ENCODE results near the gene SLC30A2.

SLC30A2 gene

DNA sequence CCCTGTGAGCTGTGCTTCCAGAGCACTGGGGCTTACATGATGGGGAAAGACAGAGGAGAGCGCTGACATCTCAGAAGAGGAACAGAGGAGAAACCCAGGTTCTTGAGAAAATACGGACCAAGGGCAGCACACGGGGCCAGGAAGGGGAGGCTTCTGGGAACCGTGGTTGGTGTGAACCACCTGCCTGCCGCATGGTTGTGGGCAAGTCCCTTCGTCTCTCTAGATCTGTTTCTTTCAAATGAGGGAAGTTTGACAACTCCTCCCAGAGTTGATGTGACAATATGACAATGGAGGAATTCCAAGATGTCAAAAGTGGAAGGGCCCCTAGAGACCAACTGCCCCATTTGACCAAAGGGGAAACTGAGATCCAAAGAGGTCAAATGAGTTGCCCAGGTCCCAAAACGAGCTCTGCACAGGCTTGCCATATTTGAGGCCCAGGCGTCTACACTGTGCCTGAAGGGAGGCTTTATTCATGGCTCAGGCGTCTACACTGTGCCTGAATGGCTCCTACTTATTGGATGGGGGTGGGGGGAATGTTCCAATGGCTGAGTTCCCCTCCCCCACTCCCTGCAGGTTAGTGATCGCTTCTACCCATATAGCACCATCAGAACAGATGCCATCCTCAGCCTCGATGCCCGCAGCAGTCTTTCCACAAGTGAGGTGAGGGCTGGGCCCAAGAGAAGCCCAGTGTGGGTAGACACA is 13.1 kb downstream of the SLC30A2 start:
- Mint-ChIP-seq H3K27ac (ENCODE audit: low read depth) (no peak overlapping the region), H3K4me3 (no peak overlapping the region), H3K27me3 (peaks cover 10% of the 10 kb centered on the region), H3K36me3 (ENCODE audit: insufficient read depth) (no peaks in the 10 kb centered on the region), H3K9me3 (no peaks in the 10 kb centered on the region), H3K4me1 (peaks cover 19% of the 10 kb centered on the region)
- no peak for DNase-seq (ENCODE audit: low spot score in 2 of 2)
- no peak for ATAC-seq (replicated peaks; ENCODE audit: extremely low read depth, poor library complexity, severe bottlenecking)

- no peak overlapping the region for H3K27ac Mint-ChIP-seq (ENCODE audit: low read depth)
- no peaks in the 10 kb centered on the region for H3K9me3 Mint-ChIP-seq
- ATAC-seq (replicated peaks; ENCODE audit: extremely low read depth, poor library complexity, severe bottlenecking) (no peak), DNase-seq (ENCODE audit: low spot score in 2 of 2) (no peak)
- peaks cover 19% of the 10 kb centered on the region for H3K4me1 Mint-ChIP-seq
- H3K27me3 Mint-ChIP-seq, result peaks cover 10% of the 10 kb centered on the region
- no peak overlapping the region for H3K4me3 Mint-ChIP-seq
- no peaks in the 10 kb centered on the region for H3K36me3 Mint-ChIP-seq (ENCODE audit: insufficient read depth)
Measured at GRCh38 chr1:26031611-26032220, 14.2 kb downstream of the SLC30A2 start.

DNA sequence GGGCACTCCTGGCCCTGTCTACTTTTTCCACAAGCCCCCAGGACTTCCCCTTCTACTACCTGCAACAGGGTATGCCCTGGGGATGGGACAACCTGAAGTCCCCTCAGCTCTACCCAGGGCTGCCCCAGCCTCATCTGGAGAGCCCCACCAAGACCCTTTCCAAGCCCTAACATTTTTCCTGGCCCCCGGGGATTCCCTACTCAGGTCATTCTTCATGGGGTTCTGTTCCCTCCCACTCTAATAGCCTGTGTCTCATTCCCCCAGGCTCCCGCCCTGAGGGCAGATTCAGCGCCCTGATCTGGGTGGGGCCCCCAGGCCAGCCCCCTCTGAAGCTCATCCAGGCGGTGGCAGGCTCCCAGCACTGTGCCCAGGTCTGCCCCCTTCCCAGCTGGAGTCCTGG is 14.7 kb downstream of the SLC30A2 start:
- H3K27ac Mint-ChIP-seq (ENCODE audit: low read depth), result no peak overlapping the region
- H3K27me3 Mint-ChIP-seq, result peaks cover 10% of the 10 kb centered on the region
- H3K36me3 Mint-ChIP-seq (ENCODE audit: insufficient read depth), result no peaks in the 10 kb centered on the region
- no peak overlapping the region for H3K4me3 Mint-ChIP-seq
- no peaks in the 10 kb centered on the region for H3K9me3 Mint-ChIP-seq
- ATAC-seq (replicated peaks; ENCODE audit: extremely low read depth, poor library complexity, severe bottlenecking), result no peak
- no peak for DNase-seq (ENCODE audit: low spot score in 2 of 2)
- peaks cover 18% of the 10 kb centered on the region for H3K4me1 Mint-ChIP-seq

GRCh38 chr1:26029864-26030481 is 15.9 kb downstream of the SLC30A2 start:
- ATAC-seq (replicated peaks; ENCODE audit: extremely low read depth, poor library complexity, severe bottlenecking) (no peak), DNase-seq (ENCODE audit: low spot score in 2 of 2) (no peak)
- Mint-ChIP-seq H3K9me3 (no peaks in the 10 kb centered on the region), H3K27me3 (peaks cover 10% of the 10 kb centered on the region), H3K4me3 (no peak overlapping the region), H3K4me1 (peaks cover 8% of the 10 kb centered on the region), H3K27ac (ENCODE audit: low read depth) (no peak overlapping the region), H3K36me3 (ENCODE audit: insufficient read depth) (no peaks in the 10 kb centered on the region)

DNA sequence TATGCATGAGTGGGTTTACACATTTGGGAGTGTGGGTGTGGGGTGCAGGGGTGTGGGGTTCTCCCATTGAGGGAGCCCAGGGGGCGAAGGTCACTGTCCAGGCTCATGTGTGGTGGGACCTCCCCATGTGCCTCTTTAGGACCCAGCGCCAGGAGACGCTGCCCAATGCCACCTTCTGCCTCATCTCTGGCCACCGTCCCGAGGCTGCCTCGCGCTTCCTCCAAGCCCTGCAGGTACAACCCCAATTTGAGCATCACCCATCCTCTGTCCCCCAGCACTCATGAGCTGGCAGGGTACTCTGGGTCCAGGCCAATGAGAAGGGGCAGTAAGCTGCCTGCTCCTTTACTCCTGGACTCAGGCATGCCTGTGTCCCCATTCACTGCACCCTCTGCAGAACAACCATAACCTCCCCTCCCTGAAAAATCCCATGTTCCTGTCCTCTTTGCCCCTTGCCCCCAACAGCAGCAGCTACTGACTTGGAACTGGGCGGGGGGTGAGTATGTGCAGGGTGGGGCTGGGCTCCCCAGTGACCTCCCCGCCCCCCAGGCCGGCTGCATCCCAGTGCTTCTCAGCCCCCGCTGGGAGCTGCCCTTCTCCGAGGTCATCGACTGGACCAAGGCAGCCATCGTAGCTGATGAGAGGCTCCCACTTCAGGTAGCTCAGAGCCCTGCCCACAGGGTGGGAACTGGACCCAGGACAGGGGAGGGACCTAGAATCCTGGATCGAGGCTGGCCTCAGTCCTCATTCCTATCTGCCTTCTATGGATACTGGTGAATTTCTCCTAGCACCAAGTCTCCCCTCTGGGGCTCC is 16.7 kb downstream of the SLC30A2 start:
- Mint-ChIP-seq H3K36me3 (ENCODE audit: insufficient read depth) (no peaks in the 10 kb centered on the region), H3K4me1 (peaks cover under 1% of the 10 kb centered on the region), H3K4me3 (no peak overlapping the region), H3K27me3 (peaks cover 10% of the 10 kb centered on the region), H3K9me3 (no peaks in the 10 kb centered on the region), H3K27ac (ENCODE audit: low read depth) (no peak overlapping the region)
- ATAC-seq (replicated peaks; ENCODE audit: extremely low read depth, poor library complexity, severe bottlenecking) (no peak), DNase-seq (ENCODE audit: low spot score in 2 of 2) (no peak)

- ATAC-seq (replicated peaks; ENCODE audit: extremely low read depth, poor library complexity, severe bottlenecking), result no peak
- H3K27me3 Mint-ChIP-seq, result peaks cover 10% of the 10 kb centered on the region
- H3K27ac Mint-ChIP-seq (ENCODE audit: low read depth), result no peak overlapping the region
- no peaks in the 10 kb centered on the region for H3K4me1 Mint-ChIP-seq
- H3K4me3 Mint-ChIP-seq, result no peak overlapping the region
- no peaks in the 10 kb centered on the region for H3K9me3 Mint-ChIP-seq
- no peak for DNase-seq (ENCODE audit: low spot score in 2 of 2)
- no peaks in the 10 kb centered on the region for H3K36me3 Mint-ChIP-seq (ENCODE audit: insufficient read depth)
Measured at GRCh38 chr1:26028490-26028980, 17.4 kb downstream of the SLC30A2 start.

GRCh38 chr1:26027716-26028489 is 18.0 kb downstream of the SLC30A2 start:
- ATAC-seq (replicated peaks; ENCODE audit: extremely low read depth, poor library complexity, severe bottlenecking) (no peak), DNase-seq (ENCODE audit: low spot score in 2 of 2) (no peak)
- Mint-ChIP-seq H3K4me3 (no peak overlapping the region), H3K36me3 (ENCODE audit: insufficient read depth) (no peaks in the 10 kb centered on the region), H3K27me3 (peaks cover 10% of the 10 kb centered on the region), H3K9me3 (no peaks in the 10 kb centered on the region), H3K4me1 (no peaks in the 10 kb centered on the region), H3K27ac (ENCODE audit: low read depth) (peak overlapping the region; percentile 4)

- Mint-ChIP-seq H3K27me3 (peaks cover 8% of the 10 kb centered on the region), H3K9me3 (no peaks in the 10 kb centered on the region), H3K4me3 (no peak overlapping the region), H3K27ac (ENCODE audit: low read depth) (no peak overlapping the region), H3K4me1 (no peaks in the 10 kb centered on the region), H3K36me3 (ENCODE audit: insufficient read depth) (no peaks in the 10 kb centered on the region)
- no peak for ATAC-seq (replicated peaks; ENCODE audit: extremely low read depth, poor library complexity, severe bottlenecking)
- no peak for DNase-seq (ENCODE audit: low spot score in 2 of 2)
Measured at GRCh38 chr1:26025517-26025916, 20.4 kb downstream of the SLC30A2 start.

DNA sequence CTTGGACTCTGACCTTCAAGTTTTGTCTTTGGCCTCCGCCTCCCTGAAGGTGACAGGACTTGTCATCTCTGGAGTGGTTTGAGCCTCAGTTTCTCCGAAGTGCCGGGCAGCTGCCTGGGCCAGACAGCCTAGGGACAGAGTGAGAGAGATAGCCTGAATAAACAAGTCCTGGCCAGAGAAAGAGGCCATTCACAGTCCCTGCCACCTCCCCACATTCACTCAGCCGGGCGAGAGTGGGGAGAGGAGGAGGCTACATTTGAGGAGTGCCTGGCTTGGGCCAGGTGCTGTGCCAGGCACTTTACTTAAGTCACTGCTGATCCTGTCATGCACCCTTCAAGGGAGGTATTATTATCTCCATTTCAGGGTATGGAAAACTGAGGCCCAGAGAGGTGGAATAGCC is 20.9 kb downstream of the SLC30A2 start:
- ATAC-seq (replicated peaks; ENCODE audit: extremely low read depth, poor library complexity, severe bottlenecking) (no peak), DNase-seq (ENCODE audit: low spot score in 2 of 2) (no peak)
- Mint-ChIP-seq H3K27ac (ENCODE audit: low read depth) (no peak overlapping the region), H3K4me1 (no peaks in the 10 kb centered on the region), H3K4me3 (no peak overlapping the region), H3K9me3 (no peaks in the 10 kb centered on the region), H3K36me3 (ENCODE audit: insufficient read depth) (no peaks in the 10 kb centered on the region), H3K27me3 (peaks cover 7% of the 10 kb centered on the region)

DNA sequence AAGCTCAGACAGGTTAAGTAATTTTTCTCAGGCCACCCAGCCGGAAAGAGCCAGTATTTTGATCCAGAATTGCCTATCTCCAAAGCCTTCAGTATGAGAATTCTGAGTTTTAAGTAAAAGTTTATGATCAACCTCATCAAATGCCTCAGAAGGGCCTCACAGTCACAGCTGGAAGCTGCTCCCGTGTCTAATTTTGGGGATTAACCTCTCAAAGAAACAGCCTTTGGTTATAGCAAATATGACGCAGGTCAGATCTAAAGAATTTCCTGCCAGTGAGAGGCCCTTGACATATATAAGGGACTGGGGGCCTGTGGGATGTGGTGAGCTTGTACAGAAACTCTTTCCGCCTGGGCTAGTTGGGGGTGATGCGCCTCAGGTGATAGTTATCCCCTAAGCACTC is 22.1 kb downstream of the SLC30A2 start:
- Mint-ChIP-seq H3K27ac (ENCODE audit: low read depth) (no peak overlapping the region), H3K27me3 (peaks cover 7% of the 10 kb centered on the region), H3K36me3 (ENCODE audit: insufficient read depth) (no peaks in the 10 kb centered on the region), H3K9me3 (no peaks in the 10 kb centered on the region), H3K4me3 (no peak overlapping the region), H3K4me1 (no peaks in the 10 kb centered on the region)
- ATAC-seq (replicated peaks; ENCODE audit: extremely low read depth, poor library complexity, severe bottlenecking), result no peak
- no peak for DNase-seq (ENCODE audit: low spot score in 2 of 2)

DNA sequence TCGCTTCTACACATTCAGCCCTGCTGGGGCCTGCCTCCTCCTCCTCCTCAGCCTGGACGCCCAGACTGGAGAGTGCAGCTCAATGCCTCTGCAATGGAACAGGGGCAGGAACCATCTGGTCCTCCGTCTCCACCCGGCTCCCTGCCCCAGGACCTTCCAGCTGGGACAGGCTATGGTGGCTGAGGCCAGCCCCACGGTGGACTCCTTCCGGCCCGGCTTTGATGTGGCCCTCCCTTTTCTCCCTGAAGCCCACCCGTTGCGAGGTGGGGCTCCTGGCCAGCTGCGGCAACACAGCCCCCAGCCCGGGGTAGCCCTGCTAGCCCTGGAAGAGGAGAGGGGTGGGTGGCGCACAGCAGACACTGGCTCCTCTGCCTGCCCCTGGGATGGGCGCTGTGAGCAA is 22.9 kb downstream of the SLC30A2 start:
- DNase-seq (ENCODE audit: low spot score in 2 of 2), result no peak
- ATAC-seq (replicated peaks; ENCODE audit: extremely low read depth, poor library complexity, severe bottlenecking), result no peak
- Mint-ChIP-seq H3K27ac (ENCODE audit: low read depth) (no peak overlapping the region), H3K36me3 (ENCODE audit: insufficient read depth) (no peaks in the 10 kb centered on the region), H3K4me3 (no peak overlapping the region), H3K9me3 (no peaks in the 10 kb centered on the region), H3K27me3 (peaks cover 7% of the 10 kb centered on the region), H3K4me1 (no peaks in the 10 kb centered on the region)

GRCh38 chr1:26022404-26022779 is 23.5 kb downstream of the SLC30A2 start:
- Mint-ChIP-seq H3K27ac (ENCODE audit: low read depth) (no peak overlapping the region), H3K4me1 (no peaks in the 10 kb centered on the region), H3K9me3 (no peaks in the 10 kb centered on the region), H3K4me3 (no peak overlapping the region), H3K27me3 (peaks cover 7% of the 10 kb centered on the region), H3K36me3 (ENCODE audit: insufficient read depth) (no peaks in the 10 kb centered on the region)
- ATAC-seq (replicated peaks; ENCODE audit: extremely low read depth, poor library complexity, severe bottlenecking), result no peak
- no peak for DNase-seq (ENCODE audit: low spot score in 2 of 2)
